Endothelial cell (in vitro differentiated cells): ENCODE results near the gene TAF1. TPM values are rescaled to one million over a fixed set of nuclear protein-coding genes. Genes with fewer than 3 reads are reported as not detected.
"Not testable (repeated sequence)": the region's sequence is repeated elsewhere in the genome, so short reads cannot be mapped to it uniquely, and the experiment has no call there.

Experiments
- DNase-seq: peaks from one replicate; pipeline ENCODE4 v3.0.0; 2021; ENCODE audit warnings: low spot score
- H3K27ac Mint-ChIP-seq: one replicate; pipeline ENCODE4 v1.8.0; 2021; ENCODE audit warnings: mixed read lengths, inconsistent platforms; ENCODE audit not compliant: unreplicated experiment
- H3K27me3 Mint-ChIP-seq: one replicate; pipeline ENCODE4 v1.8.0; 2021; ENCODE audit warnings: mild to moderate bottlenecking, moderate library complexity, mixed read lengths, inconsistent platforms; ENCODE audit not compliant: unreplicated experiment
- H3K36me3 Mint-ChIP-seq: one replicate; pipeline ENCODE4 v1.8.0; 2021; ENCODE audit warnings: mild to moderate bottlenecking, low read depth, mixed read lengths, inconsistent platforms; ENCODE audit not compliant: unreplicated experiment
- H3K4me1 Mint-ChIP-seq: one replicate; pipeline ENCODE4 v1.8.0; 2021; ENCODE audit warnings: mild to moderate bottlenecking, mixed read lengths, inconsistent platforms; ENCODE audit not compliant: unreplicated experiment
- H3K4me3 Mint-ChIP-seq: one replicate; pipeline ENCODE4 v1.8.0; 2021; ENCODE audit warnings: mild to moderate bottlenecking, mixed read lengths, inconsistent platforms; ENCODE audit not compliant: unreplicated experiment
- H3K9me3 Mint-ChIP-seq: one replicate; pipeline ENCODE4 v1.8.0; 2021; ENCODE audit warnings: mixed read lengths, inconsistent platforms; ENCODE audit not compliant: unreplicated experiment
- CTCF ChIP-seq: fragments of 200-600 bp; sonication (generic); IDR thresholded peaks from one replicate; pipeline ENCODE4 v1.5.0; 2021; ENCODE audit warnings: antibody characterized with exemption; ENCODE audit not compliant: unreplicated experiment
- total RNA-seq: library from RNA; stranded (reverse); fragmentation: NEBNext Ultra II Directional; extraction: Animal tissue kit (Norgen Biotek cat#: 25700); gene quantifications from one replicate; pipeline ENCODE4 v1.2.1, GENCODE V29; 2021; ENCODE audit not compliant: unreplicated experiment

Gene TAF1
- total RNA-seq, 1 donor from 2014 or later, result 50.6 TPM

DNA sequence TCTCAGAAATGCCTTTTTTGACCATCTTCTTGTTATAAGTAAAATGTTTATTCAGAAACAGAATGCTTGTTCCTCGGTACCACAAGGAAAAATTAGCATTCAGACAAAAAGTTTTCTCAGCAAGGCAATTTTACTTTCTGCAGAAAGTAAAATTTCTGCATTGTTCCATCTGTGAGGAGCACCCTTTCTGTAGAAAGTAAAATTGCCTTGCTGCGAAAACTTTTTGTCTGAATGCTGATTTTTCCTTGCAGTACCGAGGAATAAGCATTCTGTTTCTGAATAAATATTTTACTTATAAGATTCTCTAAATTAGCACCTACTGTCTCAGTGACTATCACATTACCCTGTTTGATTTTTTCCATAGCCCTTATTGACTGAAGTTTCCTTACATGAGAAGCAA is 39.8 kb upstream of the TAF1 start:
- Mint-ChIP-seq H3K27me3 (peaks cover 1% of the 10 kb centered on the region), H3K9me3 (no peaks in the 10 kb centered on the region), H3K27ac (no peak overlapping the region), H3K4me3 (no peak overlapping the region), H3K36me3 (peaks cover 21% of the 10 kb centered on the region), H3K4me1 (no peaks in the 10 kb centered on the region)
- no peak for DNase-seq
- TF ChIP-seq CTCF, result no peak

- H3K9me3 Mint-ChIP-seq, DNase-seq, H3K36me3 Mint-ChIP-seq, H3K4me1 Mint-ChIP-seq, H3K27me3 Mint-ChIP-seq, H3K4me3 Mint-ChIP-seq, H3K27ac Mint-ChIP-seq: not testable (repeated sequence)
These were observed 16.9 kb upstream of the TAF1 start for GRCh38 chrX:71349151-71349665.

GRCh38 chrX:71349867-71350266 is 16.3 kb upstream of the TAF1 start:
- not testable (repeated sequence) for H3K27ac Mint-ChIP-seq, H3K4me1 Mint-ChIP-seq, DNase-seq, H3K9me3 Mint-ChIP-seq, H3K4me3 Mint-ChIP-seq, H3K27me3 Mint-ChIP-seq, H3K36me3 Mint-ChIP-seq

- not testable (repeated sequence) for DNase-seq, H3K9me3 Mint-ChIP-seq, H3K4me1 Mint-ChIP-seq, H3K27ac Mint-ChIP-seq, H3K4me3 Mint-ChIP-seq, H3K36me3 Mint-ChIP-seq, H3K27me3 Mint-ChIP-seq
These were observed 13.7 kb upstream of the TAF1 start for GRCh38 chrX:71352439-71352838.

DNA sequence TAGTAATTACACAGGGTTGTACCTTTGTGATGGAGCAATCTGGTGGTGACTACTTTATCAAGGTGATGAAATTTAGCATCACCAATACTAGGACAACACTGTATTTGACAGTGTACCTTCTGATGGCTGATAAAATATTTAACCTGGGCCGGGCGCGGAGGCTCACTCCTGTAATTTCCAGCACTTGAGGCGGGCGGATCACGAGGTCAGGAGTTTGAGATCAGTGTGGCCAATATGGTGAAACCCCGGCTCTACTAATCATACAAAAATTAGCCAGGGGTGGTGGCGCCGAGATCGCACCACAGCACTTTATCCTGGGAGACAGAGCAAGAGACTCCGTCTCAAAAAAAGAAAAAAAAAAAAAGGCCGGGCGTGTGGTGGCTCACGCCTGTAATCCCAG is 1.9 kb upstream of the TAF1 start:
- DNase-seq, result no peak
- no peak overlapping the region for H3K4me3 Mint-ChIP-seq
- TF ChIP-seq CTCF, result no peak
- no peaks in the 10 kb centered on the region for H3K9me3 Mint-ChIP-seq
- peaks cover 16% of the 10 kb centered on the region for H3K4me1 Mint-ChIP-seq
- peak overlapping the region; percentile 75 for H3K27ac Mint-ChIP-seq
- H3K27me3 Mint-ChIP-seq, result peaks cover 8% of the 10 kb centered on the region
- peaks cover 7% of the 10 kb centered on the region for H3K36me3 Mint-ChIP-seq

DNA sequence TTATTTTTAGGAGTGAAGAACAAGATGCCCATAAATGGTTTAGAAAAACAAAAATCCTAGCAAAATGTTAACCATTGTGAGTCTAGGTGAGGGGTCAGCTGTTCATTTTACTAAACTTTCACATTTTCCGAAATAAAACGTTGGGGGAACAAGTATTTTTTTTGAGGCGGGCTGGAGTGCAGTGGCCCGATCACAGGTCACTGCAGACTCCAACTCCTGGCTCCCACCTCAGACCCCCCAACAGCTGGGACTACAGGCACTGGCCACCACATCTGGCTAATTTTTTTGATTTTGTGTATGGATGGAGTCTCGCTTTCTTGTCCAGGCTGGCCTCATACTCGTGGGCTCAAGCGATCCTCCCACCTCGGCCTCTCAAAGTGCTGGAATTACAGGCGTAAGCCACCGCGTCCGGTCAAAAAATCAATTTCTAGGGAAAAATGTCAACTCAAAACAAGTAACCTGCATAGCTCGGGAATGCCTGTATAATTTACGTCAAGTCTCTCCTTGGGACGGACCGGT is 742 bp upstream of the TAF1 start:
- peak overlapping the region; percentile 88 for H3K4me3 Mint-ChIP-seq
- no peak for DNase-seq
- peaks cover 16% of the 10 kb centered on the region for H3K4me1 Mint-ChIP-seq
- peaks cover 8% of the 10 kb centered on the region for H3K27me3 Mint-ChIP-seq
- H3K36me3 Mint-ChIP-seq, result peaks cover 8% of the 10 kb centered on the region
- H3K9me3 Mint-ChIP-seq, result no peaks in the 10 kb centered on the region
- H3K27ac Mint-ChIP-seq, result peak overlapping the region; percentile 99
- TF ChIP-seq CTCF, result no peak
